Endothelial cell of umbilical vein (primary cell): ENCODE measurements around the gene CD300LB. TPM values are rescaled to one million over a fixed set of nuclear protein-coding genes. Genes with fewer than 3 reads are reported as not detected.

ENCODE experiments used
- BruUV-seq: library from RNA; stranded (reverse); fragments of 400-500 nt; replicated peaks from 2 replicates; lab custom pipeline; 2021; lab: Mats Ljungman, UMichigan
- CTCF ChIA-PET: fragments of 300-600, 350-600 bp; sonication (Branson Sonifier 250); formaldehyde crosslinking; loops from one replicate; lab custom pipeline; 2021; ENCODE audit warnings: antibody characterized with exemption, inconsistent platforms; lab: Charles Lee
- POLR2A ChIA-PET: fragments of 300-600, 350-600 bp; sonication (Branson Sonifier 250); formaldehyde crosslinking; loops from one replicate; lab custom pipeline; 2021; ENCODE audit warnings: antibody characterized with exemption, inconsistent platforms; lab: Charles Lee
- DNase-seq: peaks from one replicate; pipeline ENCODE4 v3.0.0-alpha.2; 2011; ENCODE audit warnings: low read depth, low spot score
- FAIRE-seq: peaks from 2 replicates; lab custom pipeline; 2011; peaks lifted over from hg19 to GRCh38; lab: Jason Lieb, UNC
- H2AFZ ChIP-seq: 2 replicates; pipeline ENCODE4 v1.6.0; 2012; ENCODE audit warnings: low read depth, low read length, control low read depth, inconsistent platforms
- H3K27ac ChIP-seq: 2 replicates; pipeline ENCODE4 v1.5.1; 2011; ENCODE audit warnings: low read depth, mild to moderate bottlenecking, control low read depth, low read length, moderate library complexity; ENCODE audit not compliant: insufficient read depth
- H3K27me3 ChIP-seq, 2 experiments: 2 replicates each; pipeline versions ENCODE4 v1.6.0 to v1.6.1; 2011; ENCODE audit warnings: low read length in 2 of 2, mixed read lengths in 1 of 2; ENCODE audit not compliant: control insufficient read depth in 2 of 2, insufficient read depth in 2 of 2
- H3K36me3 ChIP-seq, 2 experiments: 2 replicates in 1 of 2; 3 replicates in 1 of 2; pipeline ENCODE4 v1.5.1; 2011; ENCODE audit warnings: low read length in 2 of 2, mild to moderate bottlenecking in 1 of 2, moderate library complexity in 1 of 2; ENCODE audit not compliant: control insufficient read depth in 2 of 2, insufficient read depth in 2 of 2; ENCODE audit errors: extremely low read depth in 1 of 2
- H3K4me1 ChIP-seq: 3 replicates; pipeline ENCODE4 v1.5.1; 2011; ENCODE audit warnings: mild to moderate bottlenecking, low read length; ENCODE audit not compliant: control insufficient read depth, insufficient read depth; ENCODE audit errors: extremely low read depth
- H3K4me2 ChIP-seq: 2 replicates; pipeline ENCODE4 v1.6.1; 2011; ENCODE audit warnings: low read length, control low read depth, mixed read lengths; ENCODE audit not compliant: insufficient read depth
- H3K4me3 ChIP-seq, 3 experiments: fragments of 200-600 bp in 1 of 3; sonication (generic), shearing (Covaris generic) in 1 of 3; replicated peaks in 1 of 3; 2 replicates each; pipeline ENCODE4 v1.5.1; 2011 to 2016; ENCODE audit warnings: control low read depth in 3 of 3, low read length in 3 of 3, mild to moderate bottlenecking in 2 of 3, inconsistent platforms in 1 of 3, low read depth in 1 of 3, moderate library complexity in 1 of 3; ENCODE audit not compliant: insufficient read depth in 1 of 3
- H3K79me2 ChIP-seq: 2 replicates; pipeline ENCODE4 v1.6.0; 2012; ENCODE audit warnings: low read length, inconsistent platforms; ENCODE audit not compliant: control insufficient read depth, insufficient read depth
- H3K9ac ChIP-seq: replicated peaks from 2 replicates; pipeline ENCODE3; 2011; ENCODE audit warnings: low read length, control low read depth; ENCODE audit not compliant: insufficient read depth; ENCODE audit errors: extremely low read depth
- H3K9me1 ChIP-seq: replicated peaks from 3 replicates; pipeline ENCODE4 v1.6.0; 2011; ENCODE audit warnings: mild to moderate bottlenecking, low read length; ENCODE audit not compliant: control insufficient read depth, insufficient read depth; ENCODE audit errors: extremely low read depth
- H3K9me3 ChIP-seq: replicated peaks from 2 replicates; pipeline ENCODE4 v1.5.1; 2012; ENCODE audit warnings: low read length, inconsistent platforms; ENCODE audit not compliant: control insufficient read depth, insufficient read depth
- H4K20me1 ChIP-seq: replicated peaks from 2 replicates; pipeline ENCODE3; 2011; ENCODE audit warnings: mild to moderate bottlenecking, low read length; ENCODE audit not compliant: control insufficient read depth, insufficient read depth; ENCODE audit errors: extremely low read depth
- CTCF ChIP-seq, 2 donors: IDR thresholded peaks; 1 replicate in 1 of 2; 2 replicates in 1 of 2; pipeline ENCODE4 v1.5.1; 2011; ENCODE audit warnings: low read length in 2 of 2, mild to moderate bottlenecking in 2 of 2, moderate library complexity in 2 of 2, control low read depth in 1 of 2, inconsistent platforms in 1 of 2, low read depth in 1 of 2; ENCODE audit not compliant: insufficient read depth in 1 of 2; ENCODE audit errors: extremely low read depth in 1 of 2
- EZH2 ChIP-seq: IDR thresholded peaks from 2 replicates; pipeline ENCODE4 v1.6.1; 2012; ENCODE audit warnings: borderline replicate concordance, low read depth, mild to moderate bottlenecking, moderate library complexity, low read length, inconsistent platforms; ENCODE audit not compliant: severe bottlenecking
- FOS ChIP-seq: IDR thresholded peaks from 2 replicates; pipeline ENCODE4 v1.6.1; 2011; ENCODE audit warnings: mild to moderate bottlenecking, low read length, moderate library complexity, borderline replicate concordance; ENCODE audit not compliant: insufficient read depth
- GATA2 ChIP-seq: IDR thresholded peaks from 2 replicates; pipeline ENCODE4 v1.7.0; 2011; ENCODE audit warnings: low read depth, mild to moderate bottlenecking, moderate library complexity, mixed read lengths, low read length; ENCODE audit not compliant: insufficient read length, insufficient read depth
- JUN ChIP-seq: IDR thresholded peaks from 2 replicates; pipeline ENCODE4 v1.6.1; 2011; ENCODE audit warnings: borderline replicate concordance, low read depth; ENCODE audit not compliant: insufficient read length, insufficient read depth
- MAX ChIP-seq: IDR thresholded peaks from 2 replicates; pipeline ENCODE4 v1.6.1; 2011; ENCODE audit not compliant: insufficient read depth, insufficient read length
- MYC ChIP-seq: IDR thresholded peaks from one replicate; pipeline ENCODE4 v1.6.1; 2011; ENCODE audit warnings: mild to moderate bottlenecking, low read depth, low read length
- POLR2A ChIP-seq: IDR thresholded peaks from 2 replicates; pipeline ENCODE4 v1.6.1; 2012; ENCODE audit warnings: low read depth, mild to moderate bottlenecking, control low read depth, low read length
- POLR2AphosphoS5 ChIP-seq: IDR thresholded peaks from 2 replicates; pipeline ENCODE4 v1.6.1; 2012; ENCODE audit warnings: low read depth, mild to moderate bottlenecking, control low read depth, low read length, moderate library complexity; ENCODE audit not compliant: insufficient read depth
- dilution Hi-C: fragments of 300-500 bp; cut with MboI; formaldehyde crosslinking; loops from one replicate; pipeline ENCODE4 v1.15.0; 2019; ENCODE audit warnings: low sequenced_read_pairs; ENCODE audit not compliant: extremely low pct_ligation_motif_present
- intact Hi-C: fragments of 100-400 bp; cut with micrococcal nuclease; formaldehyde crosslinking; loops from one replicate; pipeline ENCODE4 v1.10.0; 2022
- polyA plus RNA-seq, 4 experiments: library from polyadenylated mRNA; depleted of rRNA in 3 of 4; stranded (reverse) in 3 of 4; unstranded in 1 of 4; fragments of >200 nt; gene quantifications; 2 replicates each; pipeline versions ENCODE4 v1.2.1 to v1.2.3, GENCODE V29; 2011 to 2012; ENCODE audit warnings: missing spikeins in 1 of 4
- total RNA-seq: library from RNA; stranded (reverse); gene quantifications from 2 replicates; pipeline ENCODE4 v1.2.3, GENCODE V29; 2021

Gene CD300LB
- total and polyA plus RNA-seq, 2 donors (not counting 3 experiments of a cell fraction or from before 2014, with no cell fraction given): not detected

- dilution Hi-C loops (no loop called here), intact Hi-C loops (no loop called here)
- Histone ChIP-seq H3K9me1 (no peaks in the 10 kb centered on the region), H4K20me1 (no peaks in the 10 kb centered on the region), H3K9me3 (no peaks in the 10 kb centered on the region), H3K36me3 (no peaks in the 10 kb centered on the region), H3K79me2 (no peaks in the 10 kb centered on the region), H3K4me2 (no peak overlapping the region), H3K27me3 (no peaks in the 10 kb centered on the region), H2AFZ (no peak overlapping the region), H3K4me1 (no peaks in the 10 kb centered on the region), H3K4me3 (no peak overlapping the region), H3K9ac (no peak overlapping the region), H3K27ac (no peak overlapping the region)
- FAIRE-seq: no peak
- CTCF ChIA-PET: interaction anchor here (2.3 kb wide), 1 partner anchor 94 kb away, joined by 5 read pairs; no protein-coding TSS in a partner anchor
- TF ChIP-seq MYC (no peak), POLR2AphosphoS5 (no peak), CTCF (IDR thresholded peaks at IDR 0.05; ENCODE audit: extremely low read depth in 1 of 2, insufficient read depth in 1 of 2, low read depth in 1 of 2, low read length in 2 of 2) (no peak), MAX (no peak), JUN (no peak), FOS (no peak), EZH2 (no peak), GATA2 (no peak), POLR2A (no peak)
- DNase-seq: no peak
- POLR2A ChIA-PET: no interaction called here
- BruUV-seq: no TSS peak
Measured at GRCh38 chr17:74473294-74473693, 58.0 kb downstream of the CD300LB start.
